ENCODE data around the gene RSBN1L. TPM values are rescaled to one million over a fixed set of nuclear protein-coding genes. Genes with fewer than 3 reads are reported as not detected.

RSBN1L gene
- polyA plus RNA-seq, 1 donor from 2014 or later: 24.7 TPM

- Histone ChIP-seq H3K36me3 (ENCODE audit: insufficient read depth, low read length) (no peaks in the 10 kb centered on the region), H3K79me2 (replicated peaks; ENCODE audit: insufficient read depth, low read length) (no peaks in the 10 kb centered on the region), H3K27me3 (ENCODE audit: insufficient read depth, low read depth, low read length) (no peaks in the 10 kb centered on the region), H3K27ac (ENCODE audit: low read length) (no peak overlapping the region), H3K9me2 (ENCODE audit: insufficient read depth, low read length) (no peaks in the 10 kb centered on the region), H3K9me3 (ENCODE audit: low read length) (no peaks in the 10 kb centered on the region), H3F3A (ENCODE audit: insufficient read depth, low read length, poor library complexity, severe bottlenecking) (no peaks in the 10 kb centered on the region), H4K20me1 (ENCODE audit: insufficient read depth) (no peaks in the 10 kb centered on the region), H3K9ac (ENCODE audit: low read length) (no peak overlapping the region), H2AFZ (ENCODE audit: low read depth, low read length) (no peak overlapping the region), H3K4me2 (ENCODE audit: low read length) (no peak overlapping the region), H3K4me3 (ENCODE audit: low read length) (no peak overlapping the region)
- TF ChIP-seq POLR2AphosphoS5 (IDR thresholded peaks at IDR 0.05) (no peak), SMC3 (conservative IDR thresholded peaks at IDR 0.05; ENCODE audit: poor library complexity) (no peak)
Observed at GRCh38 chr7:77674878-77675277, 21.4 kb upstream of the RSBN1L start.

DNA sequence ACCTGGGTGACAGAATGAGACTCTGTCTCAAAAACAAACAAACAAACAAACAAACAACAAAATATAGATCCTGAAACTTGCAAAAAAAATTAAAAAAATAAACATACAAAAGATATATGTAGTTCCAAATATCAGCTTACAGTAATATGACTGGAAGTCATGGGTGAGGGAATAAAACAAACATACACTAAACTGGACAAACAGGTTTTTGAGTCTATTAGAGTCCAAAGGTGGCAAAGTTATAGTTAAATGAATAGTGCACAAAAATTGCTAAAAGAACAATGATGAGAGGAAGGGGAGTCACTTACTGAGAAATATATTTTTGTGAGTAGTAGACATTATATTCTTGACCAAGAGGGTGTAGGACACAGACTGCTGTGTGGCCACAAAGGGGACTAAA is 16.7 kb upstream of the RSBN1L start:
- Histone ChIP-seq H3F3A (ENCODE audit: insufficient read depth, low read length, poor library complexity, severe bottlenecking) (no peaks in the 10 kb centered on the region), H3K36me3 (ENCODE audit: insufficient read depth, low read length) (no peaks in the 10 kb centered on the region), H3K9ac (ENCODE audit: low read length) (no peak overlapping the region), H3K79me2 (replicated peaks; ENCODE audit: insufficient read depth, low read length) (no peaks in the 10 kb centered on the region), H4K20me1 (ENCODE audit: insufficient read depth) (no peaks in the 10 kb centered on the region), H3K27me3 (ENCODE audit: insufficient read depth, low read depth, low read length) (no peaks in the 10 kb centered on the region), H3K4me2 (ENCODE audit: low read length) (no peak overlapping the region), H3K9me3 (ENCODE audit: low read length) (no peaks in the 10 kb centered on the region), H3K9me2 (ENCODE audit: insufficient read depth, low read length) (no peaks in the 10 kb centered on the region), H2AFZ (ENCODE audit: low read depth, low read length) (no peak overlapping the region), H3K4me3 (ENCODE audit: low read length) (no peak overlapping the region), H3K27ac (ENCODE audit: low read length) (no peak overlapping the region)
- no peak for TF ChIP-seq RAD21 (conservative IDR thresholded peaks at IDR 0.05)
- TF ChIP-seq EZH2 (IDR thresholded peaks at IDR 0.05; ENCODE audit: borderline replicate concordance, insufficient read depth, low read length, poor library complexity, severe bottlenecking): no peak
- no peak for TF ChIP-seq EP300 (conservative IDR thresholded peaks at IDR 0.05; ENCODE audit: poor library complexity, severe bottlenecking)
- TF ChIP-seq, protein P1, sequence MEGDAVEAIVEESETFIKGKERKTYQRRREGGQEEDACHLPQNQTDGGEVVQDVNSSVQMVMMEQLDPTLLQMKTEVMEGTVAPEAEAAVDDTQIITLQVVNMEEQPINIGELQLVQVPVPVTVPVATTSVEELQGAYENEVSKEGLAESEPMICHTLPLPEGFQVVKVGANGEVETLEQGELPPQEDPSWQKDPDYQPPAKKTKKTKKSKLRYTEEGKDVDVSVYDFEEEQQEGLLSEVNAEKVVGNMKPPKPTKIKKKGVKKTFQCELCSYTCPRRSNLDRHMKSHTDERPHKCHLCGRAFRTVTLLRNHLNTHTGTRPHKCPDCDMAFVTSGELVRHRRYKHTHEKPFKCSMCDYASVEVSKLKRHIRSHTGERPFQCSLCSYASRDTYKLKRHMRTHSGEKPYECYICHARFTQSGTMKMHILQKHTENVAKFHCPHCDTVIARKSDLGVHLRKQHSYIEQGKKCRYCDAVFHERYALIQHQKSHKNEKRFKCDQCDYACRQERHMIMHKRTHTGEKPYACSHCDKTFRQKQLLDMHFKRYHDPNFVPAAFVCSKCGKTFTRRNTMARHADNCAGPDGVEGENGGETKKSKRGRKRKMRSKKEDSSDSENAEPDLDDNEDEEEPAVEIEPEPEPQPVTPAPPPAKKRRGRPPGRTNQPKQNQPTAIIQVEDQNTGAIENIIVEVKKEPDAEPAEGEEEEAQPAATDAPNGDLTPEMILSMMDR (IDR thresholded peaks at IDR 0.05; ENCODE audit: poor library complexity, severe bottlenecking): no peak
- TF ChIP-seq MXI1 (conservative IDR thresholded peaks at IDR 0.05; ENCODE audit: poor library complexity, severe bottlenecking): no peak
- no peak for TF ChIP-seq POLR2AphosphoS5 (IDR thresholded peaks at IDR 0.05)
- no peak for TF ChIP-seq SMC3 (conservative IDR thresholded peaks at IDR 0.05; ENCODE audit: poor library complexity)
- no peak for TF ChIP-seq TAF1 (IDR thresholded peaks at IDR 0.05; ENCODE audit: low read depth)
- TF ChIP-seq, protein P2, sequence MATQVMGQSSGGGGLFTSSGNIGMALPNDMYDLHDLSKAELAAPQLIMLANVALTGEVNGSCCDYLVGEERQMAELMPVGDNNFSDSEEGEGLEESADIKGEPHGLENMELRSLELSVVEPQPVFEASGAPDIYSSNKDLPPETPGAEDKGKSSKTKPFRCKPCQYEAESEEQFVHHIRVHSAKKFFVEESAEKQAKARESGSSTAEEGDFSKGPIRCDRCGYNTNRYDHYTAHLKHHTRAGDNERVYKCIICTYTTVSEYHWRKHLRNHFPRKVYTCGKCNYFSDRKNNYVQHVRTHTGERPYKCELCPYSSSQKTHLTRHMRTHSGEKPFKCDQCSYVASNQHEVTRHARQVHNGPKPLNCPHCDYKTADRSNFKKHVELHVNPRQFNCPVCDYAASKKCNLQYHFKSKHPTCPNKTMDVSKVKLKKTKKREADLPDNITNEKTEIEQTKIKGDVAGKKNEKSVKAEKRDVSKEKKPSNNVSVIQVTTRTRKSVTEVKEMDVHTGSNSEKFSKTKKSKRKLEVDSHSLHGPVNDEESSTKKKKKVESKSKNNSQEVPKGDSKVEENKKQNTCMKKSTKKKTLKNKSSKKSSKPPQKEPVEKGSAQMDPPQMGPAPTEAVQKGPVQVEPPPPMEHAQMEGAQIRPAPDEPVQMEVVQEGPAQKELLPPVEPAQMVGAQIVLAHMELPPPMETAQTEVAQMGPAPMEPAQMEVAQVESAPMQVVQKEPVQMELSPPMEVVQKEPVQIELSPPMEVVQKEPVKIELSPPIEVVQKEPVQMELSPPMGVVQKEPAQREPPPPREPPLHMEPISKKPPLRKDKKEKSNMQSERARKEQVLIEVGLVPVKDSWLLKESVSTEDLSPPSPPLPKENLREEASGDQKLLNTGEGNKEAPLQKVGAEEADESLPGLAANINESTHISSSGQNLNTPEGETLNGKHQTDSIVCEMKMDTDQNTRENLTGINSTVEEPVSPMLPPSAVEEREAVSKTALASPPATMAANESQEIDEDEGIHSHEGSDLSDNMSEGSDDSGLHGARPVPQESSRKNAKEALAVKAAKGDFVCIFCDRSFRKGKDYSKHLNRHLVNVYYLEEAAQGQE (IDR thresholded peaks at IDR 0.05; ENCODE audit: borderline replicate concordance): no peak

- H3K79me2 ChIP-seq (replicated peaks; ENCODE audit: insufficient read depth, low read length): no peaks in the 10 kb centered on the region
- no peak overlapping the region for H3K9ac ChIP-seq (ENCODE audit: low read length)
- no peaks in the 10 kb centered on the region for H3K9me2 ChIP-seq (ENCODE audit: insufficient read depth, low read length)
- no peak overlapping the region for H3K27ac ChIP-seq (ENCODE audit: low read length)
- TF ChIP-seq MXI1 (conservative IDR thresholded peaks at IDR 0.05; ENCODE audit: poor library complexity, severe bottlenecking) (no peak), TAF1 (IDR thresholded peaks at IDR 0.05; ENCODE audit: low read depth) (no peak), EZH2 (IDR thresholded peaks at IDR 0.05; ENCODE audit: borderline replicate concordance, insufficient read depth, low read length, poor library complexity, severe bottlenecking) (no peak), RAD21 (conservative IDR thresholded peaks at IDR 0.05) (no peak), SMC3 (conservative IDR thresholded peaks at IDR 0.05; ENCODE audit: poor library complexity) (no peak), EP300 (conservative IDR thresholded peaks at IDR 0.05; ENCODE audit: poor library complexity, severe bottlenecking) (no peak)
- TF ChIP-seq, protein P1 (IDR thresholded peaks at IDR 0.05; ENCODE audit: poor library complexity, severe bottlenecking): no peak
- TF ChIP-seq, protein P2 (IDR thresholded peaks at IDR 0.05; ENCODE audit: borderline replicate concordance): no peak
- H3F3A ChIP-seq (ENCODE audit: insufficient read depth, low read length, poor library complexity, severe bottlenecking): no peaks in the 10 kb centered on the region
- no peaks in the 10 kb centered on the region for H4K20me1 ChIP-seq (ENCODE audit: insufficient read depth)
- no peak overlapping the region for H2AFZ ChIP-seq (ENCODE audit: low read depth, low read length)
- H3K27me3 ChIP-seq (ENCODE audit: insufficient read depth, low read depth, low read length): no peaks in the 10 kb centered on the region
- no peak overlapping the region for H3K4me2 ChIP-seq (ENCODE audit: low read length)
- H3K36me3 ChIP-seq (ENCODE audit: insufficient read depth, low read length): no peaks in the 10 kb centered on the region
- no peak overlapping the region for H3K4me3 ChIP-seq (ENCODE audit: low read length)
- H3K9me3 ChIP-seq (ENCODE audit: low read length): no peaks in the 10 kb centered on the region
Observed at GRCh38 chr7:77680266-77680665, 16.0 kb upstream of the RSBN1L start.
